Liver (tissue), 9 donors: ENCODE measurements around the gene RAB9B. TPM values are rescaled to one million over a fixed set of nuclear protein-coding genes. Genes with fewer than 3 reads are reported as not detected.

ENCODE experiments used
- DNase-seq: peaks from one replicate; pipeline ENCODE4 v3.0.0-alpha.2; 2017; ENCODE audit warnings: low spot score
- H3K27ac ChIP-seq, 2 donors: one replicate each; pipeline ENCODE4 v1.7.0; 2013; ENCODE audit warnings: inconsistent platforms in 2 of 2, low read length in 2 of 2, control low read depth in 1 of 2, low read depth in 1 of 2, mild to moderate bottlenecking in 1 of 2
- H3K27me3 ChIP-seq, 4 donors: one replicate each; pipeline versions ENCODE4 v1.6.1 to v1.7.0; 2013; ENCODE audit warnings: low read length in 3 of 4, inconsistent platforms in 1 of 4, mild to moderate bottlenecking in 1 of 4, moderate library complexity in 1 of 4; ENCODE audit not compliant: control insufficient read depth in 4 of 4, insufficient read depth in 4 of 4
- H3K36me3 ChIP-seq, 4 donors: one replicate each; pipeline versions ENCODE4 v1.6.1 to v1.7.0; 2013; ENCODE audit warnings: low read length in 3 of 4, mild to moderate bottlenecking in 3 of 4, low read depth in 1 of 4, moderate library complexity in 1 of 4; ENCODE audit not compliant: control insufficient read depth in 4 of 4, insufficient read depth in 3 of 4
- H3K4me1 ChIP-seq, 4 donors: one replicate each; pipeline versions ENCODE4 v1.6.1 to v1.7.0; 2013; ENCODE audit warnings: low read length in 3 of 4, mild to moderate bottlenecking in 3 of 4, moderate library complexity in 1 of 4; ENCODE audit not compliant: control insufficient read depth in 4 of 4, insufficient read depth in 4 of 4
- H3K4me3 ChIP-seq, 3 donors: one replicate each; pipeline versions ENCODE4 v1.6.1 to v1.7.0; 2013; ENCODE audit warnings: low read length in 3 of 3, control low read depth in 1 of 3, low read depth in 1 of 3, mild to moderate bottlenecking in 1 of 3
- H3K9ac ChIP-seq, 2 donors: one replicate each; pipeline ENCODE4 v1.7.0; 2013; ENCODE audit warnings: low read length in 2 of 2, mild to moderate bottlenecking in 2 of 2, moderate library complexity in 2 of 2, control low read depth in 1 of 2, low read depth in 1 of 2
- H3K9me3 ChIP-seq, 4 donors: one replicate each; pipeline versions ENCODE4 v1.6.1 to v1.7.0; 2013; ENCODE audit warnings: low read length in 3 of 4; ENCODE audit not compliant: control insufficient read depth in 4 of 4
- ATF3 ChIP-seq: IDR thresholded peaks from 2 replicates; pipeline ENCODE4 v1.6.1; 2016; ENCODE audit warnings: antibody characterized with exemption
- EGR1 ChIP-seq, 2 donors: IDR thresholded peaks; 2 replicates each; pipeline ENCODE4 v1.6.1; 2016 to 2018; ENCODE audit warnings: antibody characterized with exemption in 2 of 2, low read depth in 2 of 2
- FOXA1 ChIP-seq: IDR thresholded peaks from 2 replicates; pipeline ENCODE4 v1.6.1; 2016; ENCODE audit warnings: antibody characterized with exemption
- FOXA2 ChIP-seq: IDR thresholded peaks from 2 replicates; pipeline ENCODE4 v1.6.1; 2016; ENCODE audit warnings: antibody characterized with exemption
- GABPA ChIP-seq, 2 donors: IDR thresholded peaks in 1 of 2; conservative IDR thresholded peaks in 1 of 2; 2 replicates each; pipeline ENCODE4 v1.6.1; 2016; ENCODE audit warnings: antibody characterized with exemption in 2 of 2, mild to moderate bottlenecking in 1 of 2, moderate library complexity in 1 of 2
- HNF4A ChIP-seq, 2 donors: conservative IDR thresholded peaks; 2 replicates each; pipeline ENCODE4 v1.6.1; 2016; ENCODE audit warnings: antibody characterized with exemption in 2 of 2, mild to moderate bottlenecking in 2 of 2
- HNF4G ChIP-seq: IDR thresholded peaks from 2 replicates; pipeline ENCODE4 v1.6.1; 2016; ENCODE audit warnings: antibody characterized with exemption
- JUND ChIP-seq, 2 donors: IDR thresholded peaks; 2 replicates each; pipeline ENCODE4 v1.6.1; 2016; ENCODE audit warnings: antibody characterized with exemption in 2 of 2
- MAX ChIP-seq: IDR thresholded peaks from 2 replicates; pipeline ENCODE4 v1.6.1; 2016; ENCODE audit warnings: antibody characterized with exemption
- NR2F2 ChIP-seq: IDR thresholded peaks from 2 replicates; pipeline ENCODE4 v1.6.1; 2016; ENCODE audit warnings: antibody characterized with exemption
- RAD21 ChIP-seq, 2 donors: IDR thresholded peaks; 2 replicates each; pipeline ENCODE4 v1.6.1; 2016; ENCODE audit warnings: antibody characterized with exemption in 2 of 2, mild to moderate bottlenecking in 2 of 2
- RXRA ChIP-seq, 2 donors: IDR thresholded peaks; 2 replicates each; pipeline ENCODE4 v1.6.1; 2017 to 2018; ENCODE audit warnings: antibody characterized with exemption in 2 of 2, mild to moderate bottlenecking in 1 of 2
- SP1 ChIP-seq: IDR thresholded peaks from 2 replicates; pipeline ENCODE4 v1.6.1; 2018; ENCODE audit warnings: antibody characterized with exemption, mild to moderate bottlenecking
- TAF1 ChIP-seq: conservative IDR thresholded peaks from 2 replicates; pipeline ENCODE4 v1.6.1; 2016; ENCODE audit warnings: antibody characterized with exemption, mild to moderate bottlenecking
- YY1 ChIP-seq: IDR thresholded peaks from 2 replicates; pipeline ENCODE4 v1.6.1; 2016; ENCODE audit warnings: antibody characterized with exemption, mild to moderate bottlenecking
- ZBTB33 ChIP-seq: IDR thresholded peaks from 2 replicates; pipeline ENCODE4 v1.6.1; 2016; ENCODE audit warnings: antibody characterized with exemption
- WGBS: extraction: QIAGEN DNeasy Blood & Tissue Kit; methylation state at CpG from one replicate; pipeline ENCODE4 v1.1.7; 2013; 5-methylcytosine and 5-hydroxymethylcytosine counted together
- polyA plus RNA-seq, 2 donors: library from polyadenylated mRNA; stranded (reverse) in 1 of 2; unstranded in 1 of 2; fragments of 200-250 nt in 1 of 2; fragments of >200 nt in 1 of 2; fragmentation: Nextera tagmentation in 1 of 2; extraction: Ambion mirVana in 1 of 2; gene quantifications; one replicate each; pipeline versions ENCODE4 v1.2.1 to v1.2.3, GENCODE V29; 2013 to 2015
- total RNA-seq, 2 donors: library from RNA; depleted of rRNA; stranded (reverse); fragments of >200 nt; gene quantifications; one replicate each; pipeline ENCODE4 v1.2.3, GENCODE V29; 2014
- TF ChIP-seq, protein P1 (sequence below): IDR thresholded peaks from 2 replicates; pipeline ENCODE4 v1.6.1; 2016; ENCODE audit warnings: antibody characterized with exemption, mild to moderate bottlenecking
- donor health status: healthy.
- donor health status: healthy.
- donor health status: healthy.
- donor health status: healthy.
- donor health status: healthy.

Gene RAB9B
- total and polyA plus RNA-seq, 4 donors: 0.07 to 0.51 (median 0.23) TPM

DNA sequence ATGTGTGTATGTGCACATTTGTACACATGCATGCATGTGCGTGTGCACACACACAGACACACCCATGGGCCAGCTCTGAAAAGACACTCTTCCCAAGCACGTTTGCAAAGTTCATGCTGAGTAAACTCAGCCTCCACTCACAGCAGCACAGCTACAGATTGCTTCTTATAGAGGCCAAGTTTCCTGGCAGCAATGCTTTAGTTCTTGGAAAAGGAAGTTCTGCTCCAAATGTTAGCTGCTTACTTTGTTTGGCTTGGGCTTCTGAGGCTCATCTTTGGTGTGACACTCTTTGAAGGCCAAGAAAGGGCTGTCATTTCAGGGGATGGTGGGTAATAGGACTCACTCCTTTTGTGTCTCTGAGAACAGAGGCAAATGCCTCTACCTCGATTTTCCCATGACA is 48.9 kb downstream of the RAB9B start:
- Histone ChIP-seq H3K27ac (no peak overlapping the region), H3K4me3 (no peak overlapping the region), H3K9me3 (no peaks in the 10 kb centered on the region), H3K36me3 (no peaks in the 10 kb centered on the region), H3K4me1 (no peaks in the 10 kb centered on the region), H3K9ac (no peak overlapping the region), H3K27me3 (peaks cover 0 to 12% (median 0%) of the 10 kb centered on the region in 4 donors)
- DNase-seq: no peak
- WGBS: 54% methylated on average over 3 of the region's 3 CpGs
- no peak for TF ChIP-seq JUND (IDR thresholded peaks at IDR 0.05)

- 65% methylated on average over 3 of the region's 3 CpGs for WGBS
- no peaks in the 10 kb centered on the region for H3K36me3 ChIP-seq
- peaks cover 0 to 11% (median 0%) of the 10 kb centered on the region in 4 donors for H3K27me3 ChIP-seq
- DNase-seq: no peak
- H3K9me3 ChIP-seq: no peaks in the 10 kb centered on the region
- no peak overlapping the region for H3K9ac ChIP-seq
- TF ChIP-seq HNF4A (conservative IDR thresholded peaks at IDR 0.05) (no peak), FOXA2 (no peak), SP1 (no peak), NR2F2 (no peak), HNF4G (no peak), TAF1 (no peak), YY1 (no peak), FOXA1 (no peak), RXRA (IDR thresholded peaks at IDR 0.05) (no peak), MAX (no peak), ATF3 (no peak), GABPA (IDR thresholded peaks at IDR 0.05 in 1 of 2, conservative IDR thresholded peaks at IDR 0.05 in 1 of 2) (no peak), ZBTB33 (no peak), EGR1 (IDR thresholded peaks at IDR 0.05; ENCODE audit: low read depth in 2 of 2) (no peak), JUND (IDR thresholded peaks at IDR 0.05) (no peak), RAD21 (IDR thresholded peaks at IDR 0.05) (no peak)
- TF ChIP-seq, protein P1, sequence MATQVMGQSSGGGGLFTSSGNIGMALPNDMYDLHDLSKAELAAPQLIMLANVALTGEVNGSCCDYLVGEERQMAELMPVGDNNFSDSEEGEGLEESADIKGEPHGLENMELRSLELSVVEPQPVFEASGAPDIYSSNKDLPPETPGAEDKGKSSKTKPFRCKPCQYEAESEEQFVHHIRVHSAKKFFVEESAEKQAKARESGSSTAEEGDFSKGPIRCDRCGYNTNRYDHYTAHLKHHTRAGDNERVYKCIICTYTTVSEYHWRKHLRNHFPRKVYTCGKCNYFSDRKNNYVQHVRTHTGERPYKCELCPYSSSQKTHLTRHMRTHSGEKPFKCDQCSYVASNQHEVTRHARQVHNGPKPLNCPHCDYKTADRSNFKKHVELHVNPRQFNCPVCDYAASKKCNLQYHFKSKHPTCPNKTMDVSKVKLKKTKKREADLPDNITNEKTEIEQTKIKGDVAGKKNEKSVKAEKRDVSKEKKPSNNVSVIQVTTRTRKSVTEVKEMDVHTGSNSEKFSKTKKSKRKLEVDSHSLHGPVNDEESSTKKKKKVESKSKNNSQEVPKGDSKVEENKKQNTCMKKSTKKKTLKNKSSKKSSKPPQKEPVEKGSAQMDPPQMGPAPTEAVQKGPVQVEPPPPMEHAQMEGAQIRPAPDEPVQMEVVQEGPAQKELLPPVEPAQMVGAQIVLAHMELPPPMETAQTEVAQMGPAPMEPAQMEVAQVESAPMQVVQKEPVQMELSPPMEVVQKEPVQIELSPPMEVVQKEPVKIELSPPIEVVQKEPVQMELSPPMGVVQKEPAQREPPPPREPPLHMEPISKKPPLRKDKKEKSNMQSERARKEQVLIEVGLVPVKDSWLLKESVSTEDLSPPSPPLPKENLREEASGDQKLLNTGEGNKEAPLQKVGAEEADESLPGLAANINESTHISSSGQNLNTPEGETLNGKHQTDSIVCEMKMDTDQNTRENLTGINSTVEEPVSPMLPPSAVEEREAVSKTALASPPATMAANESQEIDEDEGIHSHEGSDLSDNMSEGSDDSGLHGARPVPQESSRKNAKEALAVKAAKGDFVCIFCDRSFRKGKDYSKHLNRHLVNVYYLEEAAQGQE: no peak
- H3K27ac ChIP-seq: no peak overlapping the region
- H3K4me3 ChIP-seq: no peak overlapping the region
- H3K4me1 ChIP-seq: no peaks in the 10 kb centered on the region
These were observed 49.4 kb downstream of the RAB9B start for GRCh38 chrX:103782640-103783039.
